ENCODE data around the gene FOXP1. TPM values are rescaled to one million over a fixed set of nuclear protein-coding genes. Genes with fewer than 3 reads are reported as not detected.
A peak's percentile ranks its signal among the peaks of the same experiment; 100 is the strongest.

The FOXP1 gene
- total RNA-seq, 4 donors from 2014 or later: 181 to 225 (median 205) TPM

DNA sequence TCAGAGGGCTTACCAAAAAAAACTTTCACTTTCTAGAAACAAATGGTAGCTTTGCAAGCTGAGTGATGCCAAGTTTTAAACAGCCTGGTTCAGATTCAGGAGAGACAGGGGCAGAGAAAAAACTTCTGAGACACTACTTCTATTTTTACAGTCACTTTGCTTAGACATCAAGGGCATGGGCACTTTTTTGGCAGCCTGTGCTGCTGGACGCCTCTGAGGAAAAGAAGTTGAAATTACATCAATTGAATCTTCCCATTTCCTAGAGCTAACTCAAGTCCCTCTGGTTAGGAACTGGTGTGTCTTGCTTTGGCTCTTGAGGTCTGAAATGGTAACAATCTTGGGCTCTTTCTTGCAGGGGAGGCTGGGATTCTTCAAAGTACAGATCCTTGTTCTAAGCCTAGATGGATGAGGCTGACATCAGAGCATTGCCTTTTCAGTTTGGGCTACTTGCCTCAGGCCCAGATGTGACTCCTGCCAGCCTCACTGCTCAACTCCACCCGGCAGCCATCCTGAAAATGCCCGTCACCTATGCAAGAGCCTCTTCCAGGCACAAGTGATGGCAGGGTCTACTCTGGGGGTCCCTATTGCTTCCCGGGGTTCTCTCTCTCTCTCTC is 357.5 kb downstream of the FOXP1 start:
- no peak for DNase-seq (ENCODE audit: extremely low spot score)
- WGBS: 38% methylated on average over 4 of the region's 4 CpGs
- Histone ChIP-seq H3K27me3 (no peaks in the 10 kb centered on the region), H3K9me3 (no peaks in the 10 kb centered on the region), H3K36me3 (no peaks in the 10 kb centered on the region), H3K4me1 (peaks cover 21 to 70% (median 65%) of the 10 kb centered on the region in 4 donors), H3K27ac (replicated peaks in 1 of 4) (peak overlapping the region; percentile 78 to 81 (median 80)), H3K4me3 (peak overlapping the region; percentile 5 to 37 (median 26))
- intact Hi-C loops (cut with DNase I): no loop called here
- TF ChIP-seq, protein P1, sequence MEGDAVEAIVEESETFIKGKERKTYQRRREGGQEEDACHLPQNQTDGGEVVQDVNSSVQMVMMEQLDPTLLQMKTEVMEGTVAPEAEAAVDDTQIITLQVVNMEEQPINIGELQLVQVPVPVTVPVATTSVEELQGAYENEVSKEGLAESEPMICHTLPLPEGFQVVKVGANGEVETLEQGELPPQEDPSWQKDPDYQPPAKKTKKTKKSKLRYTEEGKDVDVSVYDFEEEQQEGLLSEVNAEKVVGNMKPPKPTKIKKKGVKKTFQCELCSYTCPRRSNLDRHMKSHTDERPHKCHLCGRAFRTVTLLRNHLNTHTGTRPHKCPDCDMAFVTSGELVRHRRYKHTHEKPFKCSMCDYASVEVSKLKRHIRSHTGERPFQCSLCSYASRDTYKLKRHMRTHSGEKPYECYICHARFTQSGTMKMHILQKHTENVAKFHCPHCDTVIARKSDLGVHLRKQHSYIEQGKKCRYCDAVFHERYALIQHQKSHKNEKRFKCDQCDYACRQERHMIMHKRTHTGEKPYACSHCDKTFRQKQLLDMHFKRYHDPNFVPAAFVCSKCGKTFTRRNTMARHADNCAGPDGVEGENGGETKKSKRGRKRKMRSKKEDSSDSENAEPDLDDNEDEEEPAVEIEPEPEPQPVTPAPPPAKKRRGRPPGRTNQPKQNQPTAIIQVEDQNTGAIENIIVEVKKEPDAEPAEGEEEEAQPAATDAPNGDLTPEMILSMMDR (IDR thresholded peaks at IDR 0.05): no peak
- TF ChIP-seq EP300 (IDR thresholded peaks at IDR 0.05) (no peak), POLR2AphosphoS5 (IDR thresholded peaks at IDR 0.05) (no peak), POLR2A (IDR thresholded peaks at IDR 0.05; ENCODE audit: low read depth) (no peak)

DNA sequence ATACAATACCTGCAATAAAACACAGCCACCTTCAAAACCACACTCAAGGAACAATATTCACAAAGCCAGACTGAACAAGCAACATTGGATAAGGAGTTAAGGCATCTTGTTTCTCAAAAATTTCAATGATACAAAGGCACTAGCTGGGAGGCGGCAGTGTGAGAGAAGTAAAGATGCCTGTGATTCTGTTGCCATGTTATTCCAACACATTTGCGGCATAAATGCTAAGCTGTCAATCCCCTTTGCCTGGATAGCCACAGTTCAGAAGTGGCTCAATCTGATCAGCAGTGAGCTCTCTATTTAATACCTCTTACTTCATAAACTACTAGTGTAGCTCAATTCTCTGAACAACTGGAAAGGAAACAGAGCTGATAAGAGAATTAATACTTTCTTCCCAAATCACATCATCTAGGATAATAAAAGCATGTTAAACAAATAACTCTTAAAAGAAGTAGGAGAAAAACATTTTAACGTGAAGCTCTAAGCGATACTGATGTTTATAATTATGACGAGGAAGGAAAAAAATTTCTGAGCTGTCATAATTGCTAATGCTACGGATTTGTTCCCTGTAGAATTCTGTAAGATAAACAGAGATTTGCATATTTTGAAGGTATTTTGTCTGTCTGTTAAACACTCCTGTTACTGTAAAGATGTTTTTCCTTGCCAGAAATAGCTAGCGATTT is 358.4 kb downstream of the FOXP1 start:
- H3K4me1 ChIP-seq: peaks cover 21 to 61% (median 57%) of the 10 kb centered on the region in 4 donors
- TF ChIP-seq POLR2AphosphoS5 (IDR thresholded peaks at IDR 0.05) (no peak), POLR2A (IDR thresholded peaks at IDR 0.05; ENCODE audit: low read depth) (no peak), EP300 (IDR thresholded peaks at IDR 0.05) (no peak)
- TF ChIP-seq, protein P1 (IDR thresholded peaks at IDR 0.05): no peak
- intact Hi-C loops (cut with DNase I): no loop called here
- H3K4me3 ChIP-seq: peak overlapping the region in 3 of 4 donors; percentile 21 to 37 (median 28)
- DNase-seq (ENCODE audit: extremely low spot score): no peak
- H3K9me3 ChIP-seq: no peaks in the 10 kb centered on the region
- H3K27me3 ChIP-seq: no peaks in the 10 kb centered on the region
- peak overlapping the region; percentile 78 to 81 (median 80) for H3K27ac ChIP-seq (replicated peaks in 1 of 4)
- no peaks in the 10 kb centered on the region for H3K36me3 ChIP-seq
- 45% methylated on average over 7 of the region's 7 CpGs for WGBS

DNA sequence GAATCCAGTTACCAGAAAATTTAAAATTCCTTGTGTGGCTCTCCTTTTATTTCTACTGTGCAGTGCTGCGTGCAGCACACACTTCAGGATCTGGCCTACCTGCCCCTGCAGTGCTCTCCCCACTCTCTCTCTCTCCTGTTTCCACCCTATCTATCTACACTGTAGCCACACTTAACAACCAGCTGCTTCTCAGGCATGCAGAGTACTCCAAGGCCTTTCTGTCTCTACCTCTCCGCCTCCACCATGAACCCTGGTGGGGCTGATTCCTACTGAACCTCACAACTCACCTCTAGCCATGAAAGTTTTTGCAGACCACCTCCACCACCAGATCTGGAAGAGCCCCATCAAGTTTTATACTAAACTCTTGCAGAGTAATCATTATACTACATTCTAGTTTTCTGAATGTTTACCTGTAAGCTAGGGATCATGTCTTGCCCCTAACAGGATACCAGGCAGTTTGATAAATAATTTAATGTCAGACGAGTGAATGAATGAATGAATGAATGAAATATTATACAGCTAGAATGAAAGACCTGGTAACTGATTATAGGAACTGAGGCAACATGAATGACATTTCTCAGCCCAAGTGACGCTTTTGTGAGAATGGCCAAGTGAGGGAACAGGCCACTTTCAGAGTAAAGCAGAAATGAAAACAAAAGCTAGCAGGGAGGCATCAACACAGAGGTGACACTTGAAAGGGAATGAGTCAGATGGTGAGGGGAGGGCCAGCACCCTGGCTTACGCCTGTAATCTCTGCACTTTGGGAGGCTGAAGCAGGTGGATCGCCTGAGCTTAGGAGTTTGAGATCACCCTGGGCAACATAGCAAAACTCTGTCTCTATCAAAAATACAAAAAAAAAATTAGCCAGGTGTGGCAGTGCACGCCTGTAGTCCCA is 363.5 kb downstream of the FOXP1 start:
- no peak for TF ChIP-seq POLR2A (IDR thresholded peaks at IDR 0.05; ENCODE audit: low read depth)
- TF ChIP-seq POLR2AphosphoS5 (IDR thresholded peaks at IDR 0.05): no peak
- TF ChIP-seq EP300 (IDR thresholded peaks at IDR 0.05): no peak
- TF ChIP-seq, protein P1 (IDR thresholded peaks at IDR 0.05): no peak
- no peak for DNase-seq (ENCODE audit: extremely low spot score)
- Histone ChIP-seq H3K9me3 (no peaks in the 10 kb centered on the region), H3K27me3 (no peaks in the 10 kb centered on the region), H3K4me3 (no peak overlapping the region), H3K4me1 (peaks cover 6 to 15% (median 10%) of the 10 kb centered on the region in 4 donors), H3K27ac (replicated peaks in 1 of 4) (no peak overlapping the region), H3K36me3 (peaks cover 0 to 3% (median 0%) of the 10 kb centered on the region in 4 donors)
- 84% methylated on average over 7 of the region's 7 CpGs for WGBS
- intact Hi-C loops (cut with DNase I): loop anchor here (10.0 kb wide), 1 partner anchor 155 kb away; no protein-coding TSS in a partner anchor

DNA sequence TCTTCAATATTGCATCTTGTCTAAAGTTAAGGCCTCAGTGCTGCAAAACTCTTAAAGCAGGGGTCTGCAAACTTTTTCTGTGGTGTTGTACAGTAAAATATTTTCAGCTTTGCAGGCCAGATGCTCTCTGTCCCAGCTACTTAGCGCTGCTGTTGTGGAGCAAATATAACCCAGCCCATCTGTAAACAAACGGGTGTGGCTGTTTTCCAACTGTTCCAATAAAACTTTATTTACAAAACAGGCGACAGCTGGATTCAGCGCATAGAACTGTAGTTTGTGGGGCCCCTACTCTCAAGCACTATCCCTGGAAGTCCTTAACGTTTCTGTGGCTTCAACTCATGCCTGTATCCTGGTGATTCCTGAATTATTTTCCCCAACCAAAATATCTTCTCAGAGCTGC is 365.0 kb downstream of the FOXP1 start:
- Histone ChIP-seq H3K27me3 (no peaks in the 10 kb centered on the region), H3K4me1 (peaks cover 0 to 7% (median 2%) of the 10 kb centered on the region in 4 donors), H3K9me3 (no peaks in the 10 kb centered on the region), H3K27ac (replicated peaks in 1 of 4) (no peak overlapping the region), H3K4me3 (no peak overlapping the region), H3K36me3 (peaks cover 0 to 3% (median 0%) of the 10 kb centered on the region in 4 donors)
- TF ChIP-seq, protein P1 (IDR thresholded peaks at IDR 0.05): no peak
- TF ChIP-seq POLR2A (IDR thresholded peaks at IDR 0.05; ENCODE audit: low read depth) (no peak), EP300 (IDR thresholded peaks at IDR 0.05) (no peak), POLR2AphosphoS5 (IDR thresholded peaks at IDR 0.05) (no peak)
- intact Hi-C loops (cut with DNase I): loop anchor here (10.0 kb wide), 1 partner anchor 154 kb away; no protein-coding TSS in a partner anchor
- WGBS: 88% methylated on average over 5 of the region's 5 CpGs
- no peak for DNase-seq (ENCODE audit: extremely low spot score)

All from esophagus muscularis mucosa (tissue), 4 donors.